NCI-H510A treated with DMSO at 0.1 percent for 48 hours (cell line): ENCODE results near the gene AFG3L2.
"Not testable (repeated sequence)": the region's sequence is repeated elsewhere in the genome, so short reads cannot be mapped to it uniquely, and the experiment has no call there.

Experiments
- DNase-seq: peaks from one replicate; lab custom pipeline; 2025; lab: John Stamatoyannopoulos, UW

Gene AFG3L2

GRCh38 chr18:12397254-12397653 lies 20.2 kb upstream of the AFG3L2 start:
- DNase-seq: no peak

DNA sequence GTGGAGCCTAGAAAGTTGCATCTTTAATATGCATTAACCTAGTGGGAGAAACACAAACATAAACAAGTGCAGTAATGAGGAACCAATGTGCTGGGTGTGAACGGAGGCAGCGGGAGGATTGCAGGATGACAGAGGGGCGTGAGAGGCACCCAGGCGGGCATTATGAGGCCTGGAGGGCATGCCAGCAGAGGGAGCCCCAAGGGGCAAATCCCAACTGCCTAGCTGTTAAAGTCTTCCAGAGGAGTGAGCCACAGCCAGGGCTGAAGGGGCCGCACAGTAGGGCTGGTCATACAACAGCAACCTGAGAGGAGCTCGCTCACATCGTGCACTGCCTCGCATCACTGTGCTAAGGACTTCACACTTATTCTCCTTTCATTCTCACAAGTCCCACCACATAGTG lies 17.4 kb upstream of the AFG3L2 start:
- DNase-seq: peak; percentile 2

DNA sequence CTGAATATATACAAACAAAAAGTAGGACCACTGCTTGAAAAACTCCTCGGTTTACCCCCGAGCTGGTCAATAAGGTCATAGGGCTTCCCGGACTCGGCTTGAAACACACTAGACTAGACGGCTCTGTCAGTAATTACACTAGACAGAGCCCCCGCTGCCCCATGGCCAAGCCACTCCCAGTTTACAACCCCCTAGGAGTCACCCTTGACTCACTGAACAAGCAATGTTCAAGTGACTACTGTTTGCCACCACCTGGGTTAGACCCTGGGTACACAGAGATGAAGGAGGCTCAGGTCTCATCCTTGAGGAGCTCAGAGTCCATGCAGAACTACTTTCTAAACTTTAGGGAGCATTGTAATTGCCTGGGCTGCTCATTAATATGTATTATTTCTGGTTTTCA lies 17.0 kb upstream of the AFG3L2 start:
- no peak for DNase-seq

- no peak for DNase-seq
These were observed 16.5 kb upstream of the AFG3L2 start for GRCh38 chr18:12393510-12393909.

- DNase-seq: peak; percentile 8
These were observed 14.6 kb upstream of the AFG3L2 start for GRCh38 chr18:12391487-12392165.

- DNase-seq: no peak
These were observed 11.4 kb upstream of the AFG3L2 start for GRCh38 chr18:12388442-12388841.

GRCh38 chr18:12384261-12384660 lies 7.2 kb upstream of the AFG3L2 start:
- DNase-seq: no peak

GRCh38 chr18:12383759-12384158 lies 6.7 kb upstream of the AFG3L2 start:
- not testable (repeated sequence) for DNase-seq

- not testable (repeated sequence) for DNase-seq
These were observed 5.3 kb upstream of the AFG3L2 start for GRCh38 chr18:12382221-12382814.

- not testable (repeated sequence) for DNase-seq
These were observed 1.2 kb upstream of the AFG3L2 start for GRCh38 chr18:12378198-12378558.

DNA sequence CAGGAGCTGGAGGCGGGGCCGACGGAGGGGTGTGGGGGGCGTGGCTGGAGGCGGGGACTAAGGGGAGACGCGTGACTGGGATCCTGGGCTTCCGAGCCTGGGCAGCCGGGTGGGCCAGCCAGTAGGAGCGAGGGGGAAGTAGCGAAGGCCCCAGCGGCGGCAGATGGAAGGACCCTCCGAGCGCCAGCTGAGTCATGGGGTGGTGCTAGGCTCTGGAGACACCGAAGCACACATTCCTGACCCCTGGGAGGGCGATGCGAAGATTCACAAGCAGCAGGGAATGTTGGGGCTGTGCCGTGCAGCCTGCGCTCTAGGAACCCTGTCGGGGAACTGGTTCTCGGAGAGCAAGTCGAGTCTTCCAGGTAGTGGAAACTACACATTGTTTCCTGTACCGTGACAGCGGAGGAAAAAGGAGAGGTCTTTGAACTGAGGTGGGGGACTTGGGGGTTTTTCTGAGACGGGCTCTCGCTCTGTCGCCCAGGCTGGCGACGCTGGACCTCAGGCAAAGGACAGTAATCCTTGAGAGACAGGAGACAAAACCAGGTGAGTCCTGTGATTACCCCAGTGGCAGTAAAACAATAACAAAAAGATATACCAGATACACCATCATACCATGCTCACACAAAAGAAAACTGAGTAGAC lies 650 bp upstream of the AFG3L2 start:
- no peak for DNase-seq

- DNase-seq: no peak
These were observed 833 bp downstream of the AFG3L2 start for GRCh38 chr18:12376034-12376753.

DNA sequence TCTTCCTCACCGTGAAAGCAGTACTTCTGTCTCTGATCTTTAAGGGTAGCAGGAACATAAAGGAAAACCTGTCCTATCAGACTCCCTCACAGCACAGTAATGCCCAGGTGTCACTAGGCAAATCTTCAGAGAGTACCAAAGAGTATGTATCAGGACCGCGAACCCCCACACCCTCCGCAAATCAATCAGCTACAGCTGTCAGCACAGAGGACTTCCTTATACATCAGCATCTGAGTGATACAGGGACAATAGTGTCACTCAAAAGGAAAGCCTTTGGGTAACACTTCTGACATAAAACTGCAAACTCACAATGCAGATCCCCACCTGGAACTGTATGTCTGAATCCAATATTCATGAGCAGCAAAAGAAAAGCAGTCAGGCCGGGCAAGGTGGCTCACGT lies 2.6 kb downstream of the AFG3L2 start:
- no peak for DNase-seq

DNA sequence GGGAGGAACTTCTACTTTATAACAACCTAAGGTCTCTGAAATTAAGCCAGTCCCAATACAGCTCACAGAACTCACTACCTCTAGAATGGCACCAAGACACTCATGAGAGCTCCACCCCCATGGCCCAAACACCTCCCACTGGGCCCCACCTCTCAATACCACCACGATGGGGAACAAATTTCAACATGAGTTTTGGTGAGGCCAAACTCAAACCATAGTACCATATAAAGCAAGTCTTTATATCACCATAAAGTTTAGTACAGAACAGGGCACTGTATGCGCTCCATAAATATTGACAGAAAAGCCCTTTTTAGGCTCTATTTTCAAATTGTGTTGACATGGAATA lies 3.3 kb downstream of the AFG3L2 start:
- DNase-seq: no peak

DNA sequence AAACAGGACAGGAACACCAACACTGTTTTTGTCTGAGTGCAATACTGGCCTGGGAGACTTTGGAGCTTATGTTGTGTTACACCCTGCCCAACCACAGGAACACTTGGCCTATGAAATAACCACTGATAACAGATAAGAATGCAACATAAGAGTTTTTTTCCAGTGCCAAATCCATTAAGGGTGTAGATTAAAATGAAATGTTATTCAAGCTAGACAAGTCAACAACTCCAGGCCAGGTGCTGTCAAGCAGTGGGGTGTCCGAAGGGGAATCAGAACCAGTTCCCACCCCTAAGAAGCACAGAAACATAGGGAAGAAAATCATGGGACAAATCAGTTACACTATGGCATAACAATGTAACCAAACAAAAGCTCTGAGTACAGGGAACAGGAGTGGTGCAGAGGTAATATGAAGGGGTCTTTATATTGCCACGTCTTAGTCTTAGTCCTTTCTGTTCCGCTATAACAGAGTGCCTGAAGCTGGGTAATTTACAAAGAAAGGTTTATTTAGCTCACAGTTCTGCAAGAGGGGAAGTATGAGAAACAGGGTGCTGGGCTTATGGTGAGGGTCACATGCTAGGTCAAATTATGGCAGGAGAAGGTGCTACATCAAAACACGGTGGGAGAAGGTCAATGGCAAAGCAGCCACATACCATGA lies 3.8 kb downstream of the AFG3L2 start:
- DNase-seq: no peak

DNA sequence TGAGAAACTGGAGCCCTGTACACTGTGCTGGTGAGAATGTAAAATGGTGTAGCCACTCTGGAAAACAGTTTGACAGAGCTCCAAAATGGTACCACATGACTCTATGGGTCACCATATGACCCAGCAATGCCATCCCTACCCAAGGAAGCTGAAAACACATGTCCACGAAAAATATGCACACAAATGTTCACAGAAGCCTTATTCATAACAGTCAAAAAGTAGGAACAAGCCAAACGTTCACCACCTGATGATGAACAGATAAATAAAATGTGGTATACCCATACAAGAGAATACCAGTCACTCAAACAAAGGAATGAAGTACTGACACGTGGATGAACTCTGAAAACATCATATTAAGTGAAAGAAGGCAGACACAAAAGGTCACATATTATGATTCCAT lies 4.6 kb downstream of the AFG3L2 start:
- DNase-seq: no peak

DNA sequence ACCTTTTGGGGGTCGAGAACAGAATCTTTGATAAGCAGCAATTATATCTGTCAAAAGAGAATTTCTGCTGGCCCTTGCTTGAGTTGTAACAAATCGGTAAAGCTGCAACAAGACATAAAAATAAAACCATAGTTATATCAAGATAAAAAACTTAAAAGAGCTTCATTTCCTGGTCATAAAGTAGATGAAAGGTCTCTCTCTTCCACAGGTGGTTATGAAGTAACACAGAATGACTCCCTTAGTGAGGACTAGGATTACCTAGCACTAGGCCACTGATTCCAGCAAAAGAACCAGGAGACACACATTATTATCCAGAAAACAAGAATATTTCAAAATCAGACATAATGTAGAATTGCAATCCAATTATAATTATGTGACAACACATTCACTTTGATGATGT lies 5.4 kb downstream of the AFG3L2 start:
- no peak for DNase-seq

- no peak for DNase-seq
These were observed 7.8 kb downstream of the AFG3L2 start for GRCh38 chr18:12369211-12369610.

DNA sequence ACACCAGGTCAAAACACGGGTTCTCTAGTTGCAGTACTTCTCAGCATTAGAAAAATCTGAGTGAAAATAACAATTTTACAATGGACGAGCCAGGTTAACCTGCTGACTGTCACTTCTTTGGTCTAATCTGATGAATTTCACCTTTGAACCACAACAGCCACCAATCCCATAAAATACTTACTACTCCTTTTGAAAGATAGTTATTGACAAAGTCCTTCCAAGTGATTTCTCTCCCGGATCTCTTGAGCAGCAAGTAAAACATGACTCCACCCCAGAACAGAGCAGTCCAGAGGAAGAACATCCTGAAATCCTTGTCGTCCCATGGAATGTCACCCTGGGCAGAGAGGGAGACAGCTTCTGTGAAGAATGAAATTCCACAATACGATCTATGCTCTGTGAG lies 10.2 kb downstream of the AFG3L2 start:
- no peak for DNase-seq

- DNase-seq: no peak
These were observed 10.6 kb downstream of the AFG3L2 start for GRCh38 chr18:12366379-12366778.

DNA sequence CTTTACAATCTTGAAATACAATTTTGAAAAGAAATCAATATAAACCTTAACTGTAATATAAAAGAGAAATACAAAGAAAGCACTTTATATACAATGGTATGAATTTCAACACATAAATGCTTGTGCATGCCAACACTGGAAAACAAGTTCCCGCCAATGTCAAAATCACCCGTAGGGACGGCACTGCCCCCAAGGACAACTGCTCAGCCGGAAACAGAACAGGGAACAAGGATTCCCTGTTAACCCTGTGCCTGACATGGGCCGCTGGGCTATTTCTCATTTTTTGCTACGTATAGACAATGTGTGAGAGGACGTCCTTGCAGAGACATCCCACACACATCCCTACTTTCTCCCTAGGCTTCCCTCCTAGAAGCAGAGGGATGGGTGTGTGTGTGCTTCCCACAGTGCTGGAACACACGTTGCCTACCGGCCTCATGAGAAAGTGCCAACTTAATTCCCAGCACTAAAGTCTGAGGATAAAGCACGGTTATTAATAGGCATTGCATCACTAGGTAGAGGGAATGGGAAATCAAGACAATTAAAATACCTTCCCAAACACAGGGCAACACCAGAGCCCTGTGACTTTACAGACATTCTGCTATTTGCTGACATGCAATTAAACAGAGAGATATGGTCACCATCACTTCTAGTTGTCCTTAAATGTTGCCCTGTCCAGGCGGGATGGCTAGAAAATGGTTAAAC lies 14.4 kb downstream of the AFG3L2 start:
- DNase-seq: no peak
